HG02798 (cell line): ENCODE measurements around the gene FOXE1.

Experiments used
- ATAC-seq: cut with Tn5 transposase; IDR thresholded peaks from one replicate; pipeline ENCODE4 v1.9.1; 2021; ENCODE audit warnings: mild to moderate bottlenecking; ENCODE audit not compliant: unreplicated experiment, poor library complexity

FOXE1 gene

GRCh38 chr9:97860451-97861147 lies 7.6 kb downstream of the FOXE1 start:
- no peak for ATAC-seq

- ATAC-seq, result no peak
These were observed 8.1 kb downstream of the FOXE1 start for GRCh38 chr9:97861148-97861475.

GRCh38 chr9:97863314-97863713 lies 10.3 kb downstream of the FOXE1 start:
- ATAC-seq, result no peak

- ATAC-seq, result no peak
These were observed 11.4 kb downstream of the FOXE1 start for GRCh38 chr9:97864396-97864795.

- no peak for ATAC-seq
These were observed 13.3 kb downstream of the FOXE1 start for GRCh38 chr9:97866300-97866699.

- ATAC-seq, result no peak
These were observed 13.8 kb downstream of the FOXE1 start for GRCh38 chr9:97866848-97867247.

- no peak for ATAC-seq
These were observed 15.8 kb downstream of the FOXE1 start for GRCh38 chr9:97868859-97869258.

GRCh38 chr9:97873425-97873824 lies 20.4 kb downstream of the FOXE1 start:
- ATAC-seq, result no peak

- ATAC-seq, result no peak
These were observed 20.9 kb downstream of the FOXE1 start for GRCh38 chr9:97873882-97874281.

GRCh38 chr9:97874624-97875023 lies 21.6 kb downstream of the FOXE1 start:
- no peak for ATAC-seq

GRCh38 chr9:97875111-97875510 lies 22.1 kb downstream of the FOXE1 start:
- ATAC-seq, result no peak

GRCh38 chr9:97876061-97876460 lies 23.0 kb downstream of the FOXE1 start:
- ATAC-seq, result no peak

- no peak for ATAC-seq
These were observed 27.3 kb downstream of the FOXE1 start for GRCh38 chr9:97880336-97880735.

GRCh38 chr9:97889941-97890887 lies 37.2 kb downstream of the FOXE1 start:
- ATAC-seq, result no peak

- no peak for ATAC-seq
These were observed 38.7 kb downstream of the FOXE1 start for GRCh38 chr9:97891736-97892135.

GRCh38 chr9:97892421-97892820 lies 39.4 kb downstream of the FOXE1 start:
- ATAC-seq, result no peak

GRCh38 chr9:97895211-97895610 lies 42.2 kb downstream of the FOXE1 start:
- ATAC-seq, result no peak

GRCh38 chr9:97895695-97896332 lies 42.8 kb downstream of the FOXE1 start:
- no peak for ATAC-seq

- no peak for ATAC-seq
These were observed 47.2 kb downstream of the FOXE1 start for GRCh38 chr9:97900103-97900737.

- ATAC-seq, result no peak
These were observed 47.9 kb downstream of the FOXE1 start for GRCh38 chr9:97900738-97901565.
